ENCODE data around the gene SRCAP. TPM values are rescaled to one million over a fixed set of nuclear protein-coding genes. Genes with fewer than 3 reads are reported as not detected.
"Not testable (repeated sequence)": the region's sequence is repeated elsewhere in the genome, so short reads cannot be mapped to it uniquely, and the experiment has no call there.

Gene SRCAP
- total RNA-seq, 1 donor from 2014 or later: 83.6 TPM

- Mint-ChIP-seq H3K27me3 (ENCODE audit: low read depth) (no peaks in the 10 kb centered on the region), H3K4me3 (ENCODE audit: low read depth) (no peak overlapping the region), H3K27ac (peak overlapping the region; percentile 38), H3K4me1 (ENCODE audit: low read depth) (peaks cover 31% of the 10 kb centered on the region), H3K36me3 (ENCODE audit: low read depth) (peaks cover 12% of the 10 kb centered on the region), H3K9me3 (no peaks in the 10 kb centered on the region)
- DNase-seq (ENCODE audit: low spot score): no peak
- intact Hi-C loops (cut with micrococcal nuclease): loop anchor here (1.0 to 10.0 kb wide), 3 partner anchors 37 to 410 kb away; partner anchors contain the start of genes BCKDK, CFAP119, FBRS and RNF40
Measured at GRCh38 chr16:30694926-30695693, 3.9 kb upstream of the SRCAP start.

GRCh38 chr16:30696646-30697045, 2.3 kb upstream of the SRCAP start:
- DNase-seq (ENCODE audit: low spot score); H3K27ac Mint-ChIP-seq; H3K9me3 Mint-ChIP-seq; H3K27me3 Mint-ChIP-seq (ENCODE audit: low read depth); H3K4me3 Mint-ChIP-seq (ENCODE audit: low read depth): not testable (repeated sequence)
- intact Hi-C loops (cut with micrococcal nuclease): loop anchor here (5.0 to 10.0 kb wide), 2 partner anchors 66 to 408 kb away; partner anchors contain the start of genes BCKDK, CFAP119 and RNF40
- peaks cover 34% of the 10 kb centered on the region for H3K4me1 Mint-ChIP-seq (ENCODE audit: low read depth)
- peaks cover 21% of the 10 kb centered on the region for H3K36me3 Mint-ChIP-seq (ENCODE audit: low read depth)

GRCh38 chr16:30697264-30698138, 1.5 kb upstream of the SRCAP start:
- Mint-ChIP-seq H3K4me3 (ENCODE audit: low read depth) (peak overlapping the region; percentile 100), H3K9me3 (no peaks in the 10 kb centered on the region), H3K4me1 (ENCODE audit: low read depth) (peaks cover 31% of the 10 kb centered on the region), H3K36me3 (ENCODE audit: low read depth) (peaks cover 28% of the 10 kb centered on the region), H3K27me3 (ENCODE audit: low read depth) (no peaks in the 10 kb centered on the region), H3K27ac (peak overlapping the region; percentile 100)
- DNase-seq (ENCODE audit: low spot score): no peak
- intact Hi-C loops (cut with micrococcal nuclease): loop anchor here (1.0 to 10.0 kb wide), 7 partner anchors 39 to 407 kb away; partner anchors contain the start of genes BCKDK, CFAP119, FBRS and PHKG2

- DNase-seq (ENCODE audit: low spot score): peak; percentile 99
- H3K36me3 Mint-ChIP-seq (ENCODE audit: low read depth): peaks cover 36% of the 10 kb centered on the region
- intact Hi-C loops (cut with micrococcal nuclease): loop anchor here (1.0 to 10.0 kb wide), 7 partner anchors 40 to 407 kb away; partner anchors contain the start of genes BCKDK, CFAP119, FBRS and PHKG2
- no peaks in the 10 kb centered on the region for H3K27me3 Mint-ChIP-seq (ENCODE audit: low read depth)
- H3K9me3 Mint-ChIP-seq: no peaks in the 10 kb centered on the region
- peak overlapping the region; percentile 100 for H3K4me3 Mint-ChIP-seq (ENCODE audit: low read depth)
- H3K27ac Mint-ChIP-seq: peak overlapping the region; percentile 100
- peaks cover 29% of the 10 kb centered on the region for H3K4me1 Mint-ChIP-seq (ENCODE audit: low read depth)
Measured at GRCh38 chr16:30698139-30698815, 694 bp upstream of the SRCAP start.

GRCh38 chr16:30699615-30700099, 686 bp downstream of the SRCAP start:
- Mint-ChIP-seq H3K4me1 (ENCODE audit: low read depth) (peaks cover 24% of the 10 kb centered on the region), H3K27me3 (ENCODE audit: low read depth) (no peaks in the 10 kb centered on the region), H3K9me3 (no peaks in the 10 kb centered on the region), H3K27ac (peak overlapping the region; percentile 98), H3K4me3 (ENCODE audit: low read depth) (peak overlapping the region; percentile 100), H3K36me3 (ENCODE audit: low read depth) (peaks cover 47% of the 10 kb centered on the region)
- intact Hi-C loops (cut with micrococcal nuclease): loop anchor here (2.0 to 10.0 kb wide), 3 partner anchors 63 to 405 kb away; partner anchors contain the start of genes BCKDK, CFAP119 and RNF40
- DNase-seq (ENCODE audit: low spot score): no peak

GRCh38 chr16:30700491-30700890, 1.5 kb downstream of the SRCAP start:
- no peak for DNase-seq (ENCODE audit: low spot score)
- intact Hi-C loops (cut with micrococcal nuclease): no loop called here
- Mint-ChIP-seq H3K4me1 (ENCODE audit: low read depth) (peaks cover 19% of the 10 kb centered on the region), H3K36me3 (ENCODE audit: low read depth) (peaks cover 50% of the 10 kb centered on the region), H3K4me3 (ENCODE audit: low read depth) (peak overlapping the region; percentile 100), H3K27ac (no peak overlapping the region), H3K9me3 (no peaks in the 10 kb centered on the region), H3K27me3 (ENCODE audit: low read depth) (no peaks in the 10 kb centered on the region)

GRCh38 chr16:30700971-30701370, 2.0 kb downstream of the SRCAP start:
- Mint-ChIP-seq H3K9me3 (no peaks in the 10 kb centered on the region), H3K4me1 (ENCODE audit: low read depth) (peaks cover 19% of the 10 kb centered on the region), H3K4me3 (ENCODE audit: low read depth) (no peak overlapping the region), H3K27ac (no peak overlapping the region), H3K36me3 (ENCODE audit: low read depth) (peaks cover 54% of the 10 kb centered on the region), H3K27me3 (ENCODE audit: low read depth) (no peaks in the 10 kb centered on the region)
- intact Hi-C loops (cut with micrococcal nuclease): no loop called here
- DNase-seq (ENCODE audit: low spot score): no peak

GRCh38 chr16:30703071-30703470, 4.1 kb downstream of the SRCAP start:
- H3K27me3 Mint-ChIP-seq (ENCODE audit: low read depth); H3K27ac Mint-ChIP-seq; H3K9me3 Mint-ChIP-seq; DNase-seq (ENCODE audit: low spot score); H3K4me3 Mint-ChIP-seq (ENCODE audit: low read depth); intact Hi-C loops (cut with micrococcal nuclease): not testable (repeated sequence)
- Mint-ChIP-seq H3K36me3 (ENCODE audit: low read depth) (peaks cover 73% of the 10 kb centered on the region), H3K4me1 (ENCODE audit: low read depth) (peaks cover 10% of the 10 kb centered on the region)

GRCh38 chr16:30703971-30704370, 5.0 kb downstream of the SRCAP start:
- Mint-ChIP-seq H3K4me3 (ENCODE audit: low read depth) (no peak overlapping the region), H3K27ac (no peak overlapping the region), H3K36me3 (ENCODE audit: low read depth) (peaks cover 78% of the 10 kb centered on the region), H3K9me3 (no peaks in the 10 kb centered on the region), H3K4me1 (ENCODE audit: low read depth) (peaks cover 10% of the 10 kb centered on the region), H3K27me3 (ENCODE audit: low read depth) (no peaks in the 10 kb centered on the region)
- intact Hi-C loops (cut with micrococcal nuclease): no loop called here
- no peak for DNase-seq (ENCODE audit: low spot score)

GRCh38 chr16:30706046-30706445, 7.1 kb downstream of the SRCAP start:
- intact Hi-C loops (cut with micrococcal nuclease): no loop called here
- Mint-ChIP-seq H3K27me3 (ENCODE audit: low read depth) (no peaks in the 10 kb centered on the region), H3K4me3 (ENCODE audit: low read depth) (no peak overlapping the region), H3K27ac (no peak overlapping the region), H3K4me1 (ENCODE audit: low read depth) (no peaks in the 10 kb centered on the region), H3K36me3 (ENCODE audit: low read depth) (peaks cover 80% of the 10 kb centered on the region), H3K9me3 (no peaks in the 10 kb centered on the region)
- no peak for DNase-seq (ENCODE audit: low spot score)

GRCh38 chr16:30710971-30711370, 12.0 kb downstream of the SRCAP start:
- intact Hi-C loops (cut with micrococcal nuclease): no loop called here
- no peak for DNase-seq (ENCODE audit: low spot score)
- Mint-ChIP-seq H3K4me3 (ENCODE audit: low read depth) (no peak overlapping the region), H3K9me3 (no peaks in the 10 kb centered on the region), H3K4me1 (ENCODE audit: low read depth) (peaks cover 20% of the 10 kb centered on the region), H3K27ac (no peak overlapping the region), H3K27me3 (ENCODE audit: low read depth) (no peaks in the 10 kb centered on the region), H3K36me3 (ENCODE audit: low read depth) (peaks cover 87% of the 10 kb centered on the region)

- Mint-ChIP-seq H3K27ac (peak overlapping the region; percentile 19), H3K4me1 (ENCODE audit: low read depth) (peaks cover 27% of the 10 kb centered on the region), H3K9me3 (no peaks in the 10 kb centered on the region), H3K4me3 (ENCODE audit: low read depth) (no peak overlapping the region), H3K27me3 (ENCODE audit: low read depth) (no peaks in the 10 kb centered on the region), H3K36me3 (ENCODE audit: low read depth) (peaks cover 89% of the 10 kb centered on the region)
- DNase-seq (ENCODE audit: low spot score): no peak
- intact Hi-C loops (cut with micrococcal nuclease): no loop called here
Measured at GRCh38 chr16:30711712-30712111, 12.7 kb downstream of the SRCAP start.
